Myocyte (in vitro differentiated cells): ENCODE data around the gene CPLANE2. TPM values are rescaled to one million over a fixed set of nuclear protein-coding genes. Genes with fewer than 3 reads are reported as not detected.
"Not testable (repeated sequence)": the region's sequence is repeated elsewhere in the genome, so short reads cannot be mapped to it uniquely, and the experiment has no call there.

Experiments
- DNase-seq: peaks from one replicate; pipeline ENCODE4 v3.0.0-alpha.2; 2012; ENCODE audit warnings: low read depth
- total RNA-seq: library from RNA; depleted of rRNA; stranded (reverse); fragments of >200 nt; gene quantifications from 2 replicates; pipeline ENCODE4 v1.2.3, GENCODE V29; 2014

CPLANE2 gene
- total RNA-seq, 1 donor from 2014 or later, result 16.3 TPM

GRCh38 chr1:16249596-16250241 lies 12.7 kb upstream of the CPLANE2 start:
- peak; percentile 78 for DNase-seq

- peak; percentile 96 for DNase-seq
These were observed 11.9 kb upstream of the CPLANE2 start for GRCh38 chr1:16248603-16249516.

DNA sequence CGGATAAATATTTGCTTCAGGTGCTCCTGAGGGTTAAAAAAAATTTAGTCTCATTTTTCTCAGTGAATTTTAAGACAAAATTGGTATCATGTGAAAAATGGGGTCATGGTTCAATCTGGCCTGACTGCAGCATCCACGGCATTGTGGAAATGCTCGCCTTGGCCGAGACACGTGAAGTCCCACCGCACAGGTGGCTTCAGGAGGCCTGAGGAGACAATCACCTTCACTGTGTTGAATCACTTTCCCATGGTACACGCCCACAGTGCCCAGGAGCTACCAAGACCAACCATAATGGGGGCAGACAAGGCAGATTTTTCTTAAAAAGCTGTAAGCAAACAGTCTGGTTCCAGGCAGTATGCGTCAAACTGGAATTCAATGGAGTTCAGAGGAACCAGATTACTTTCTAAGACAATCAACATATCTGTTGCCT lies 11.0 kb upstream of the CPLANE2 start:
- no peak for DNase-seq

DNA sequence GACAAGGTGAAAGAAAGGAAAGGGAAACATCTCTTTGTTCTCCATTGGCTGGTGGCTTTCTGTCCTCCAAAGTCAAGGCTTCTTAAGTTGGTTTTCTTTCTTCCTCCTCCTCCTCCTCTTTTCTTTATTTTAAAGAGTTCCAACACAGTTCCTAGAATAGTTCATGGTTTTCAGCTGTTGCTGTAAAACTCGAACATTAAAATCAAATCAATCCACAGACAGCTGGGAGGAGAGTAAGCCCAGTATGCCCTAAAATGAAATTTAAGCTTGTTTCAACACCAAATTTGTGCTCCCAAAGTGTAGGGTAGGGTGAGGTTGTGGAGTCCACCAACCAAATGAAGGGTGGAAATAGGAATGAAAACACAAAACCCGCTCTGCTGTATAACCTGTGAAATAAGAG lies 10.5 kb upstream of the CPLANE2 start:
- DNase-seq, result no peak

DNA sequence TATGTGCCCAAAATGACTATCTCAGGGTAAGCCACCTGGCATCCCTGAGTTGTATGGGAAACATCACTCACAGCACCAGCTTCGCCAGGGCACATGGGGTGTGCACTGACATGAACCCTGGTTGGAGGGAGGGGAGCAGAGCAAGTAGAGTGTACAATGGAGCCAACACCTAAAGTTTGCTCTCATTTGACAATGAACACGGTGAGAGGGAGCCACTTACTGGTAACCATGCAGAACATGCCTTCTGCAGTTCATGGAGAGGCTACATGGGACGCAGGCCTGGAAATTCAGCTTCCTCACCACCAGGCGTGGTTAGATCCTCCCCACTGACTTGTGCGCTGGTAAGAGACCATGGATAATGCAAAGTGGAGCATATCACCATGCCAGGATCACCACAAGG lies 10.0 kb upstream of the CPLANE2 start:
- peak; percentile 33 for DNase-seq

DNA sequence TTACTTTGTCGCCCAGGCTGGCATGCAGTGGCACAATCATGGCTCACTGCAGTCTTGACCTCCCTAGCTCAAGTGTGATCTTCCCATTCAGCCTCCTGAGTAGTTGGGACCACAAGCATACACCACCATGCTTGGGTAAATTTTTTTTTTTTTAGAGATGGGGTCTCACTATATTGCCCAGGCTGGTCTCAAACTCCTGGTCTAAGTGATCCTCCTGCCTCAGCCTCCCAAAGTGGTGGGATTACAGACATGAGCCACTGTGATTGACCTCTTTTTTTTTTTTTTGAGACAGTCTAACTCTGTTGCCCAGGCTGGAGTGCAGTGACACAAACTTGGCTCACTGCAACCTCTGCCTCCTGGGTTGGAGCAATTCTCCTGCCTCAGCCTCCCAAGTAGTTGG lies 9.3 kb upstream of the CPLANE2 start:
- not testable (repeated sequence) for DNase-seq

GRCh38 chr1:16245476-16246196 lies 8.7 kb upstream of the CPLANE2 start:
- no peak for DNase-seq

GRCh38 chr1:16244650-16245285 lies 7.8 kb upstream of the CPLANE2 start:
- no peak for DNase-seq

- peak; percentile 86 for DNase-seq
These were observed 7.1 kb upstream of the CPLANE2 start for GRCh38 chr1:16243936-16244649.

- peak; percentile 55 for DNase-seq
These were observed 6.2 kb upstream of the CPLANE2 start for GRCh38 chr1:16243215-16243610.

GRCh38 chr1:16242556-16243214 lies 5.7 kb upstream of the CPLANE2 start:
- DNase-seq, result no peak

DNA sequence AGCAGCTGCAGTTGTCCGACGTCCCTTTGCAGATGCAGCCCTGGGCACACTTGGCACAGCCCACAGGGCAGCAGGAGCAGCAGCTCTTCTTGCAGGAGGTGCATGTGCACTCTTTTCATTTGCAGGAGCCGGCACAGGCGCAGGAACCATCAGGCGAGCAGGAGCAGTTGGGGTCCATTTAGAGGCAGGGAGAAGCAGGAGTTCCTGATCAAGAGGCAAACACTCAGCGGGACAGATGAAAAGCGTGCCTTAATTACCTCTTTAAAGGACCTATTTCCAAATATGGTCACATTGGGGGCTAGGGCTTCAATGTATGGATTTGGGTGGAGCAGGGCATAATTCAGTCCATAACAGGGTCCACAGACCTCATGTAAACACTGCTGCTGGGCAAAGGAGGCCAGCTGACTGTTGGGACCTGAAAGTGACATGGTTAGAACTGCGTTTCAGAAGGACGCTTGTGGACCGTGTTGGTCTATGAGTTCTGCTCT lies 4.3 kb upstream of the CPLANE2 start:
- DNase-seq, result no peak

GRCh38 chr1:16239972-16240491 lies 3.0 kb upstream of the CPLANE2 start:
- no peak for DNase-seq

DNA sequence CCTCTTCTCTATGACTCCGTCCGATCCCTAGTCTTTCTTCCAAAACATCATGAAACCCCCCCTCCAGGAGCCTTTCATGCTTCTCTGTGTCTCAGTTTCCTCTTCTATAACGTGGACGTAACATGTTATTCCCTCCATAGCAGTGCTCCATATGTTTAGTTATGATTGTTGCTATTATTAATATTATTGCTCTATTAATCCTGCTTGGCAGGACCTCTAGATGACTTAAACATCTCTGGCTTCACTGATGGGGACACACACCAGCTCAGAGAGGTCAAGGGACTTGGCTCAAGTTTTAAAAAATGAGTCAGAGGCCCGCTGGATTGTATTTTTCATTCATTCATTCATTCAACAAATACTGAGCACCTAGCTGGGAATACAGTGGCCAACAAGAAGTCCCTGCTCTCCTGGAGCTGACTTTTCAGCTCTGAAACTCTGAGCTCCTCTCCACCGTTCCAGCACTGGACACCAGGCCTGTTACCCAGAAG lies 404 bp upstream of the CPLANE2 start:
- DNase-seq, result no peak

DNA sequence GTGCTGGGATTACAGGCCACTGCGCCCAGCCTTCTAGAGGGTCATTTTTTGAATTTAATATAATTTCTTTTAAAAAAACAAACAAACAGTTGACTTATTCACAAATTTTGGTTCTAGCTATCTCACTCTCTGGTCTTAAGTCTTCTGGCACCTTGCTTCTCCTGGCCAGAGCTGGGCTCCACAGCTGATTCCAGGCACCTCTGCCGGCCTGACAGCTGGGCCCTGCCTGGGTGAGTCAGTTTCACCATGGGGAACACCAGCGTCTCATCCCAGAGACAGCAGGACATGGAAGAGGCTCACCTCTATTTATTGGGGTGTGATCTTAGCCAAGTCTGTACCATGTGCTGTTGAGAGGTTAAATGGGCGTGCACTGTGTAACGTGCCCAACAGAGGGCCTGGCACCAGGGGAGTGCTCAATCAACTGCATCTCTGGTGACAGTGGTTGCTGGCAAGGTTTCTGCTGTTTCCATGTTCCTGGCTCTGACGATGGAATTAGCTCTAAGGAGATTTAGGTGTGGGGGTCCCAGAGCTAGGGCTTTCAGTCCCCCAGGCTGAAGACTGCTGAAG lies 956 bp downstream of the CPLANE2 start:
- DNase-seq, result peak; percentile 77

- DNase-seq, result no peak
These were observed 1.6 kb downstream of the CPLANE2 start for GRCh38 chr1:16235347-16235746.

DNA sequence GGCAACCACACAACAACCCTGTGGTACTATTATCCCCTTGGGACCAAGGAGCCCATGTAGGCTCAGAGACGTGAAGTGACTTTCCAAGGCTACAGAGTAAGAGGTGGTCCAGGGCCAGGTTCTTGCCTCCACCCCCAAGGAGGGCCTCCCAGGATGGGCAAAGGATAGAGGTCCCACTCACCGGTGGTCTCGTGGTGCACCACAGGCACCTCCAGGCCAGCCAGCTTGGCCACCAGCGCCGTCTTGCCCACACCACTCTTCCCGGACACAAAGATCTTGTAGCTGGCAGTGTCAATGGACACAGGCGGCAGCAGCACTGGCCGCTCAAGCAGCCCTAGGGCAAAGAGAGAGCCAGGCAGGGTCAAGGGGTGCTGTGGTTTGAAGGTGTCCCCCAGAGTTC lies 3.6 kb downstream of the CPLANE2 start:
- DNase-seq, result no peak

DNA sequence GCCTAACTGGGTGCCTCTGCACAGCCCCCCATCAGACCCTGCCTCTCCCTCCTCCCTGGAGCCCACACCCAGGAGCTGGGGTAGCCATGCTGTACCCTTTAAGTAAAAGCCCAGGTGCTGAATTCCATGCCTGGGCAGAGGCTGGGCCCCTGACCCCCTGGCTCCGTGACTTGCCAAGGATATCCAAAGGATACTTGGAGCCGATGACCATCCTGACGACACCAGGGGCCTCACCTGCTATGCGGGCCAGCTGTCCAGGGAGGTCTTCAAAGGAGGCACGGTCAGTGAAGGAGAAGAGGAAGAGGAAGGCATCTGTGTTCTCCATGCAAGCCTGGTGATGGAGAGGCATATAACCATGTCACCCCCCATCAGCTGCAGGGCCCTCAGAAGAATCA lies 4.7 kb downstream of the CPLANE2 start:
- no peak for DNase-seq
